HEK293 (cell line): ENCODE measurements around the gene PIK3R3.
A peak's percentile ranks its signal among the peaks of the same experiment; 100 is the strongest.

ENCODE experiments used
- CTCF ChIA-PET: fragments of 350-600 bp; formaldehyde crosslinking; extraction: SDS; loops from one replicate; lab custom pipeline; 2021; ENCODE audit warnings: antibody characterized with exemption; lab: Yijun Ruan, JAX
- POLR2A ChIA-PET: fragments of 300-600 bp; formaldehyde crosslinking; extraction: SDS; loops from one replicate; lab custom pipeline; 2020; ENCODE audit warnings: antibody characterized with exemption, inconsistent platforms; lab: Yijun Ruan, JAX
- H3K27ac ChIP-seq: fragments of 200-500 bp; sonication (Bioruptor generic); 2 replicates; pipeline ENCODE4 v1.5.1; 2014; ENCODE audit warnings: low read depth, low read length, control low read depth, inconsistent platforms; ENCODE audit errors: extremely low read depth
- H3K36me3 ChIP-seq, 2 experiments: fragments of 200-500 bp in 1 of 2; sonication (Bioruptor generic) in 1 of 2; 1 replicate in 1 of 2; 2 replicates in 1 of 2; pipeline ENCODE4 v1.5.1; 2014 to 2017; ENCODE audit warnings: inconsistent platforms in 2 of 2, low read length in 2 of 2; ENCODE audit not compliant: control insufficient read depth in 2 of 2, insufficient read depth in 1 of 2
- H3K4me1 ChIP-seq: fragments of 200-500 bp; sonication (Bioruptor generic); 2 replicates; pipeline ENCODE4 v1.5.1; 2014; ENCODE audit warnings: mild to moderate bottlenecking, low read length, inconsistent platforms; ENCODE audit not compliant: control insufficient read depth, insufficient read depth
- H3K4me3 ChIP-seq: 2 replicates; pipeline ENCODE4 v1.5.1; 2011; ENCODE audit warnings: low read depth, mild to moderate bottlenecking, control low read depth, low read length, moderate library complexity
- H3K9me3 ChIP-seq: fragments of 200-500 bp; sonication (Bioruptor generic); 2 replicates; pipeline ENCODE4 v1.5.1; 2014; ENCODE audit warnings: low read depth, low read length, inconsistent platforms; ENCODE audit not compliant: control insufficient read depth, insufficient read depth
- CTCF ChIP-seq: fragments of 450-650 bp; formaldehyde crosslinking; IDR thresholded peaks from 2 replicates; pipeline ENCODE4 v1.5.1; 2016; ENCODE audit warnings: missing biosample characterization, missing genetic modification characterization
- FEZF1 ChIP-seq: fragments of 450-650 bp; formaldehyde crosslinking; IDR thresholded peaks from 2 replicates; pipeline ENCODE4 v1.5.1; 2016; ENCODE audit warnings: missing biosample characterization, missing genetic modification characterization
- KLF1 ChIP-seq: fragments of 450-650 bp; formaldehyde crosslinking; IDR thresholded peaks from 2 replicates; pipeline ENCODE4 v1.5.1; 2016; ENCODE audit warnings: missing biosample characterization, missing genetic modification characterization
- TSHZ1 ChIP-seq: fragments of 450-650 bp; formaldehyde crosslinking; IDR thresholded peaks from 2 replicates; pipeline ENCODE4 v1.5.1; 2016; ENCODE audit warnings: missing biosample characterization, missing genetic modification characterization, borderline replicate concordance
- YY1 ChIP-seq: fragments of 450-650 bp; formaldehyde crosslinking; IDR thresholded peaks from 2 replicates; pipeline ENCODE4 v1.5.1; 2018; ENCODE audit warnings: missing biosample characterization, missing genetic modification characterization
- ZBTB11 ChIP-seq: fragments of 450-650 bp; formaldehyde crosslinking; conservative IDR thresholded peaks from 2 replicates; pipeline ENCODE4 v1.5.1; 2016; ENCODE audit warnings: low read depth, missing biosample characterization, missing genetic modification characterization
- ZNF175 ChIP-seq: fragments of 450-650 bp; formaldehyde crosslinking; IDR thresholded peaks from 2 replicates; pipeline ENCODE4 v1.5.1; 2016; ENCODE audit warnings: missing biosample characterization, missing genetic modification characterization
- ZNF211 ChIP-seq: fragments of 450-650 bp; formaldehyde crosslinking; IDR thresholded peaks from 2 replicates; pipeline ENCODE4 v1.5.1; 2016; ENCODE audit warnings: low read depth, missing biosample characterization, missing genetic modification characterization
- ZNF404 ChIP-seq: fragments of 450-650 bp; formaldehyde crosslinking; IDR thresholded peaks from 2 replicates; pipeline ENCODE4 v1.5.1; 2017; ENCODE audit warnings: missing biosample characterization, missing genetic modification characterization
- ZNF510 ChIP-seq: fragments of 450-650 bp; formaldehyde crosslinking; IDR thresholded peaks from 2 replicates; pipeline ENCODE4 v1.5.1; 2018; ENCODE audit warnings: mild to moderate bottlenecking, missing genetic modification characterization, missing biosample characterization; ENCODE audit not compliant: insufficient replicate concordance
- ZNF558 ChIP-seq: fragments of 450-650 bp; formaldehyde crosslinking; IDR thresholded peaks from 2 replicates; pipeline ENCODE4 v1.5.1; 2016; ENCODE audit warnings: missing biosample characterization, missing genetic modification characterization
- ZNF792 ChIP-seq: fragments of 450-650 bp; formaldehyde crosslinking; IDR thresholded peaks from 2 replicates; pipeline ENCODE4 v1.5.1; 2016; ENCODE audit warnings: missing biosample characterization, missing genetic modification characterization
- ZSCAN23 ChIP-seq: fragments of 450-650 bp; formaldehyde crosslinking; IDR thresholded peaks from 2 replicates; pipeline ENCODE4 v1.5.1; 2016; ENCODE audit warnings: missing biosample characterization, missing genetic modification characterization
- TF ChIP-seq, protein P1 (sequence below): fragments of 450-650 bp; formaldehyde crosslinking; IDR thresholded peaks from 2 replicates; pipeline ENCODE4 v1.5.1; 2016; ENCODE audit warnings: missing biosample characterization, missing genetic modification characterization

Gene PIK3R3

GRCh38 chr1:46180082-46180616, 47.7 kb upstream of the PIK3R3 start:
- no peaks in the 10 kb centered on the region for H3K36me3 ChIP-seq
- H3K4me3 ChIP-seq = no peak overlapping the region
- ChIA-PET POLR2A (interaction anchor here (2.2 kb wide), 1 partner anchor 48 kb away, joined by 15 read pairs; the partner anchor contains the start of gene PIK3R3), CTCF (interaction anchor here (0.6 to 9.3 kb wide), 13 partner anchors 12 to 191 kb away, joined by 3 to 148 read pairs (median 4); partner anchors contain the start of gene PIK3R3)
- no peak overlapping the region for H3K27ac ChIP-seq
- peaks cover 3% of the 10 kb centered on the region; the same call in 1 of the 2 replicates for H3K4me1 ChIP-seq
- TF ChIP-seq ZNF510 (tag by site-specific recombination) (no peak), ZNF404 (tag by site-specific recombination) (no peak), ZSCAN23 (no peak), ZNF175 (tag by site-specific recombination) (no peak), KLF1 (tag by site-specific recombination) (peak; percentile 81), ZNF558 (tag by site-specific recombination) (no peak), ZNF211 (tag by site-specific recombination) (no peak), ZBTB11 (tag by site-specific recombination) (no peak), FEZF1 (0 out of 2 replicates have a peak, but pooled peaks have one; percentile 1), TSHZ1 (no peak), CTCF (tag by site-specific recombination) (peak; percentile 45; the same call in 1 of the 2 replicates), ZNF792 (tag by site-specific recombination) (no peak), YY1 (tag by site-specific recombination) (no peak)
- TF ChIP-seq, protein P1, sequence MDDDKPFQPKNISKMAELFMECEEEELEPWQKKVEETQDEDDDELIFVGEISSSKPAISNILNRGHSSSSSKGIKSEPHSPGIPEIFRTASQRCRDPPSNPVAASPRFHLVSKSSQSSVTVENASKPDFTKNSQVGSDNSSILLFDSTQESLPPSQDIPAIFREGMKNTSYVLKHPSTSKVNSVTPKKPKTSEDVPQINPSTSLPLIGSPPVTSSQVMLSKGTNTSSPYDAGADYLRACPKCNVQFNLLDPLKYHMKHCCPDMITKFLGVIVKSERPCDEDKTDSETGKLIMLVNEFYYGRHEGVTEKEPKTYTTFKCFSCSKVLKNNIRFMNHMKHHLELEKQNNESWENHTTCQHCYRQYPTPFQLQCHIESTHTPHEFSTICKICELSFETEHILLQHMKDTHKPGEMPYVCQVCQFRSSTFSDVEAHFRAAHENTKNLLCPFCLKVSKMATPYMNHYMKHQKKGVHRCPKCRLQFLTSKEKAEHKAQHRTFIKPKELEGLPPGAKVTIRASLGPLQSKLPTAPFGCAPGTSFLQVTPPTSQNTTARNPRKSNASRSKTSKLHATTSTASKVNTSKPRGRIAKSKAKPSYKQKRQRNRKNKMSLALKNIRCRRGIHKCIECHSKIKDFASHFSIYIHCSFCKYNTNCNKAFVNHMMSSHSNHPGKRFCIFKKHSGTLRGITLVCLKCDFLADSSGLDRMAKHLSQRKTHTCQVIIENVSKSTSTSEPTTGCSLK (tag by site-specific recombination) = no peak
- TF ChIP-seq, all 188 proteins: peak for 3
- no peaks in the 10 kb centered on the region for H3K9me3 ChIP-seq
